HG03354 (cell line): ENCODE measurements around the gene DMBT1.

Source experiments
- ATAC-seq: cut with Tn5 transposase; IDR thresholded peaks from one replicate; pipeline ENCODE4 v1.9.1; 2021; ENCODE audit warnings: mild to moderate bottlenecking; ENCODE audit not compliant: unreplicated experiment, poor library complexity, severe bottlenecking

DMBT1 gene

GRCh38 chr10:122642726-122643605, 82.4 kb downstream of the DMBT1 start:
- ATAC-seq, result no peak

GRCh38 chr10:122643931-122644534, 83.5 kb downstream of the DMBT1 start:
- no peak for ATAC-seq

DNA sequence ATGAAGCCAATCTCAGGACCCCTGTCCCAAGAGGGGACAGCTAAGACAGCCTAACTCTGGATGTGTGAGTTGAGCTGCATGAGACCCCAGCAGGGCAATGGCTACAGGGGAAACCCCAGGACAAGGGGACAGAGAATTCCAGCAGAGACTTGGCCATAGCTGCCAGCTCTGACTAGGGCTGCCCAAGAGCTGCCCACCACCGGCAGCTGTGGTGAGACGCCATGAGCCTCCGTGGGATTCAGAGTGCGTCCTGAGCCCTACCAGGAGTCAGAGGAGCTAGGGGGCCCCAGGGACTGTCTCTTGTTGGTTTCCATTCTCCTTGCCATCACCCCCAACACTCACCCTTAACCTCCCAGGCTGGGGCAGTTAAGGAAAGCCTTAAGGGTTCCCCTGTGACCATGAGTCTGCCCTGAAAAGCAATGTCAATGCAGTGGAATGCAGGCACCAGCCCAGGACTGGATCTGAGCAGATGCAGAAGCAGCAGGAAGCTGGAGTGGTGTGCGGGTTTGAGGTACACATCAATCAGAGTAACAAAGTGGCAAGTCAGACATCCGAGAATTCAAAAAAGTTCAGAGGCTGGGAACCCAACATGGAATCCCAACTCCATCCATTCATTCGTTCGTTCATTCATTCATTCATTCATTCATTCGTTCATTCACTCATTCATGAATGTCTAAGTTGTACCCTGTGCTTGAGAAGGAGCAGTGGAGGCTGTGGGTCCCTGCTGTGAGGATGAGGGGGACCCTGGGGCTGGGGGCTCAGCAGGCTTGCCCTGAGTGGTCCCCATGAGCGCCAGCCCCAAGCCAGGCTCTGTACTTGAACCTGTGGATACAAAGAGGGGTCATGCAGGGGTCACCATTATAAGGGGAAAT, 86.2 kb downstream of the DMBT1 start:
- ATAC-seq, result no peak

DNA sequence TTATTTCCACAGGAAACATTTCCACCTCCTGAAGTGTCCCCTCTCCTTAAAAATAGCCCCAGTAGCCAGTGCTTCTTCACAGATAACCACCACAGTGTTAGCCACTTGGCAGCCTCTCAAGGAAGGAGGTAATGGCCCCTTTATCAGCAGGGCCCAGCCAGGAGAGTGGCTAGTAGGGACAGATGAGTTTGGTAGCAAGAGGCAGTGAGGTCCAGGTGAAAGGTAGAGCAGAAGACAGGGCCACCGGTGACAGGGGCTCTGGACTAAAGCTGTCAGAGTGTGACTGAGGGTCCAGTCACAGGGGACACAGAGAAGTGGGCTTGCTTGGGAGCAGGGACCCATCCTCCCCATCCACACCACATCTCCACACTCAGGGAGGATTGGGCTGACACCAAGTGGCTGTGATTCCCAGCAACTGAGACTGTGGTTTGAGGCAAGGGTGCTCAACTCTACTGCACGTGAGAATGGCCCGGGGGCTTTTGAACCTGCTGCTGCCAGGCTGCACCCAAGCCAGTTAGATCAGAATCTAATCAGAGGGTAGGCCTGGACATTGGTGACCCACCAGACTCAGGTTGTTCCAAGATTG, 86.9 kb downstream of the DMBT1 start:
- ATAC-seq, result no peak

DNA sequence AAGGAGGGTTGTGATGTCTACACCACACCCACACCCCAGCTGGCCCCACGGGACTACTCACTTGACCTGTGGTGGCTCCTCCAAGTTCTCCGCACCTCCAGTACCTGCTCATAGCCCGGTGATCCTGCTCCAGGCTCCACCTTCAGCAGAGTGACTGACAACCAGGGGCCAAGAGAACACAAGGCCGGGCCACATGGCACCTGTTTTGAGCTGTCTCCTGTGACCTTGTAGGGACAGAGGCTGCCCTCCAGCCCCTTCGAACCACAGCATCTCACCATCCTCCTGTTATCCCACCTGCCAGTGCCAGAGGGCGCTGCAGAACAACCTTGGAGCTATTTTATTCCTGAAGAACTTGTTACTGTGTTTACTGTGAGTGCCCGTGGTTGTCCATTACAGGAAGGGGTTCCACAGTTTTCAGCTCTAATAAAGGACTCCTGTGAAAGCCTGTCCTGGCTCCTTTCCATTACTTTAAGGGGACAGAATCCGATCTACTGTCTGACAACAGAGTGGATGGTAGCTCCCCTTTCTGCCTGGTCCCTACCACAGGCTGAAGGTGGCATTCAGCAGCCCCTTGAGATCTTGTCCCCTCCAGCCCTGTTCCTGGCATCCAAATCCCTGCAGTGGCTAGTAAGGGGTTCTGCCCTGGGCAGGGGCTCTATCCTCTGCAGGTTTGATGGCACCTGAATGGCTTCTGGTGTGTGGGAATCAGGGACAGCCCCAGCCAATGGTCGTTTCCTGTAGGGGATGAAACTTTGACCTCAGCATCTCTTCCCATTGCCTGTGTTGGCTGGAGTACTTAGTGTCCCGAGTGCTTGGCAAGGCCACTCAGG, 88.3 kb downstream of the DMBT1 start:
- no peak for ATAC-seq

DNA sequence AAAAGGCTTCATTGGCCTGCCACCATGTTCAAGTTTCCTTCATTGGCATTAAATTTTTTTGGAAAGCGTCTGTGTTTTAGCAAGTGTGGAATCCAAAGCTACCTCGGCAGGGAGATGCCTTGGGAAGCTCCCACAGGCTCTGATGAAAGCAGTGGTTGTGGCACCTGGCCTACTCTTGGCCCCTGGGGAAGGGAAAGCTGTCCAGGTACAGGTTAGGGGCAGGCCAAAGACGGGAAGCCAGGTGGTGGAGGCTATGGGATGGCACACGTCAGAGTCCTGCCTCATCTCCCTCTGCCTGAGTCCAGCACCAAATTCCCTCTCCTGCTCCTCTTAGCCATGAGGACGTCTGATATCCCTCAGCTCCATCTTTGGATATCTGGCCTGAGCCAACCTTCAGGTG, 89.3 kb downstream of the DMBT1 start:
- ATAC-seq, result no peak

DNA sequence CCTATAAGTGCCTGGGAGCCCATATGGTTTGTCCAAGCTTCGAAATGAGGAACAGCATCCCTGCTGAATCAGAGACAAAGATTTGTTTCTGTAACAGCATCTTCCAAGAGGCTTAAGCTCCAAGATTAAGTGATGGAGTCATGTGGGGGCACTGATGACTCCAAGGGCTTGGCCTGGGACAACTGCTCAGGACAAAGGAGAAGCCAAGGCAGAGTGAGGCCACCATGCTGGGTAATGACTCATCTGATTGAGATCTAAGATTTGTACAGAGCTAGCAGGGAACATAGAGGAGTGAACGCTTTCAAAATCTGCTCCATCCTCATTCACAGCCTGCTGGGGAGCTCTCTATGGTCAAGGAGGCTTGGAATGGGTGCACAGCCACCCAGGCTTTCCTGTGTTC, 89.8 kb downstream of the DMBT1 start:
- no peak for ATAC-seq

- no peak for ATAC-seq
Measured at GRCh38 chr10:122655524-122656307, 95.2 kb downstream of the DMBT1 start.

GRCh38 chr10:122656308-122656705, 95.8 kb downstream of the DMBT1 start:
- no peak for ATAC-seq

- ATAC-seq, result no peak
Measured at GRCh38 chr10:122656741-122657140, 96.2 kb downstream of the DMBT1 start.

DNA sequence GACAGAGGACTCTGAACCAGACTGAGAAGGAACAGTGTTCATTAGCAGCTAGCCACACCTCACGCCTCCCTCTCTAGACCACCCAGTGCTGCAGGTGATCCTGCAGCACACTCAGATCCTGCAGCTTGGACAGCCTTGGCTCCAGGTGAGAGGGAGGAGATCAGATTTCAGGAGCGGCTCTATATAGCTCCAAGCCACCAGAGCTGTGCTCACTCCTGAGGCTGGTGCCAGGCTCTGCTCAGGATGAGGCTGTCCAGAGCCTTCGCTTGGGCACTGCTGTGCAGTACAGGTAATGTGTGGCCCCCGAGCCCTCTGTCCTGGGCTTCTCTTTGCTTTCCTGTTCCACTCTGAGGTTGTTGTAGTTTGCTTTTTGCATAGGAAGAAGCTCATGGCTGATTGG, 96.7 kb downstream of the DMBT1 start:
- no peak for ATAC-seq

DNA sequence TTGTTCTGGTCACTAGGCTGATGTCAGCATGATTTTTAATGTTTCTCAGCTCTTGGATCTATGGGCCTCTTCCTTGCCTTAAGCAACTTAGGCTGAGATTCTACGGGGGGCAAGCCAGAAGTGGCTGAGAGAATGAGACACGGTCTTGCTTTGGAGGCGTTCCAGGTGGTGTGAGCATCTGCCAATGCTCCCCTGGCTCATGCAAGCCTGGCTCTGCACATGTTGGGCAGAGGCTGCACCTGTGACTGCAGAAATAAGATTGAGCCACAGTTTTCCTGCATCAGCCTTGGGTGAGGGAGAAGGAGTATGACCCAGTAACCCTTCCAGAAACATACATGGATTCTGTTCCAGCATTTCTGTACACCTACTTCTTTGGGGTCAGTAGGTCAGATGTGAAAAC, 97.2 kb downstream of the DMBT1 start:
- ATAC-seq, result no peak

DNA sequence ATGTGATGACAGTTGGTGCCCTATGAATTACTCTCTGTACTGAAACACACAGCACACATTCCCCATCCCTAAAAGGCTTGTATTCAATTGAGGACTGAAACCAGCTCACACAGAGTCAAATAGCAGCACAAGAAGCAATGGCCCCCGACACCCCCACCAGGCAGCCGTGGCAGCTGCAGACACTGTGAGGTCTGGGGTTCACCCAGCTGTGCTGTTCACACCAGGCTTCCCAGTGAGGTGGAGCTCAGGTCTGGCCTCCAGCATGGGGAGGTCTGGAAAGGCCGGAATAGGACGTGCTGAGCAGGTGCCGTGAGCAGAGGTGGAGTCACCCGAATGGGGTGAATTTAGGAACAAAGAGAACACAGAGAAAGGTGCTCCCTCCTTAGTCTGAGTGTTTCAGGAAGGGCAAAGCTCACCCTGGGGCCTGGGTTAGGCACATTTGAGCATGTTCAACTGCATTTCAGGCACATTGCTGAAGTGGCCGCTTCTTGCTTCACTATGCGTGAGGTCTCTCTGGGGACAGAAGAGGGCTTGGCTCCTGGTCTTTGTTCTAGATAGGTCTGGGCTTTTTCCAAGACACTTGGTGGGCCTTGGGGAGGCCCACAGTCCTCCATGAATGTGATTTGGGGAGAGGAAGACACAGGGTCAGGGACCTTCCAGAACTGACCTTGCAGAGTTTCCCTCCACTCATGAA, 97.9 kb downstream of the DMBT1 start:
- no peak for ATAC-seq

DNA sequence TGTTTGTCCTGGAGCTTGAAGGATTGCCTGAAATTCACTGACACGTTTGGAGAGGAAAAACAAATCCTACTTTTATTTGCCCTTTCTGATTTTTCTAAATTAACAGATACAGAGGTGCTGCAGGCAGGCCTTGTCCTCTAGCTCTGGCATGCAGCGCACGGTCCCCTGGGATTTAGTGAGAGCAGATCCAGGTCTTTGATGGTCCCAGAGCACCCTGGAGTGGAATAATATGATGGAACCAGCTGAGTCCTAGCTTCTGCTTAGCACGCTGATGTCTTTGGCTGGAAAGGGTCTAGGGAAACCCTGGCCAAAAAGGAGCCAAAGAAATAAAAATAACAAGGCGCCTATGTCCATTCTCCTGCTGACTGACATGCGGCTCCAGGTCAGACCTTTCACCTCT, 98.6 kb downstream of the DMBT1 start:
- ATAC-seq, result no peak

DNA sequence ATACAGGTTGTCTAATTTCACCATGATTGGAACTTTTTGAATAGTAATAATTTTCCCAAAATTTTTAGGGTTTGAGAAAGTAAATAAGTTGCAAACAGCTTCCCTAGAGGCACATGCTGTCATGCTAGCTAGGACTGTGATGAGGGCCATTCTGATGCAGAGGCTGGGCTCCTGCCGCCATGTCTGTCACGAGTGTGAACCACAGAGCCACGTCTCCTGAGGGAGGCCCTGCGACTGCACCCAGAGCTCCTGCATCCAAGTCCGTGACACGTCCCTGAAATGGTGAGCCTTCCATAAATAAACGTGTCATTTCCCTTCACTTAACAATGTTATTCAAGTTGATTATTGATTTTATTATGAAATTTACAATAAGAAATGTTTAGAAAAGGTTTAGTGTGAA, 99.1 kb downstream of the DMBT1 start:
- no peak for ATAC-seq

- ATAC-seq, result no peak
Measured at GRCh38 chr10:122660696-122661095, 100.1 kb downstream of the DMBT1 start.

GRCh38 chr10:122662231-122662630, 101.7 kb downstream of the DMBT1 start:
- no peak for ATAC-seq

DNA sequence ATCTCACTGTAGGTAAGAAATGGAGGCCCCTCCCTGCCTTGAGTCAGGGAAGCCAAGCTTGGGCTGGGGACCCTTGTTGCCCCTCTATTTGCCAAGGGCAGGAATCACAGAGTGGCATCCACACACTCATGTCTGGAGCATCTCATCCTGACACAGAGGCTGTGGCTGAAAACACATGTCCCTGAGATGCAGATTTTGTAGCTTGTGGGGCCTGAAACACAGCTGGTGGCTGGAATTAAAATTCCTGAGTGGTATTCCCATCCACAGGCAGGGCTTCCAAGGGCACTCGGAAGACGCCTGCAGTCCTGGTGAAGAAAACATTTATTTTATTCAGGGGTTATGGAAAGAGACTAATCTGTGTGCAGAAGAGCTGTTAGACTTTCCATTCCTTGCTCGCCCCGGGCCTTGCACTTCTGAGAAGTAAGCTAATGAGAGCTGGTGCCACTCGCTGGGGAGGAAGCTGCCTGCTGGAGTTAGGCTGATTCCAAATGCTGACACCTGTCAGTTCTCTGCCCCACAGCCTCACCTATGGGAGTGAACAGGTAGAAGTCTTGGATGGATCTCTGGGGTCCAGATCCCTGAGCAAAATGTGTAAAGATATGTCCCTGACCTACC, 103.1 kb downstream of the DMBT1 start:
- ATAC-seq, result no peak
